SK-MEL-5 (cell line): Measurements from ENCODE around the gene LDLR. TPM values are rescaled to one million over a fixed set of nuclear protein-coding genes. Genes with fewer than 3 reads are reported as not detected.

Experiments used
- DNase-seq: peaks from one replicate; pipeline ENCODE4 v3.0.0-alpha.2; 2016; ENCODE audit warnings: low read depth, low spot score
- in situ Hi-C: cut with HindIII; loops from 2 replicates; pipeline ENCODE4 v1.10.0; 2016; ENCODE audit warnings: low sequenced_read_pairs, high pct_unique_total_duplicates, low pct_unique_long_range_greater_than_20kb
- polyA plus RNA-seq, 2 experiments: library from polyadenylated mRNA; depleted of rRNA; stranded (reverse); fragments of >200 nt; gene quantifications; 2 replicates each; pipeline ENCODE4 v1.2.3, GENCODE V29; 2015
- total RNA-seq: library from RNA; depleted of rRNA; stranded (reverse); fragments of >200 nt; shearing (Covaris generic); gene quantifications from 2 replicates; pipeline ENCODE4 v1.2.3, GENCODE V29; 2014; rRNA removed

Gene LDLR
- total RNA-seq = 39.0 and 51.2 TPM in 2 replicates
- polyA plus RNA-seq (2015; cell fraction: cytosol; rRNA removed) = 59.0 and 94.0 TPM in 2 replicates
- polyA plus RNA-seq (2015; cell fraction: nucleus; rRNA removed) = 37.1 and 47.4 TPM in 2 replicates

DNA sequence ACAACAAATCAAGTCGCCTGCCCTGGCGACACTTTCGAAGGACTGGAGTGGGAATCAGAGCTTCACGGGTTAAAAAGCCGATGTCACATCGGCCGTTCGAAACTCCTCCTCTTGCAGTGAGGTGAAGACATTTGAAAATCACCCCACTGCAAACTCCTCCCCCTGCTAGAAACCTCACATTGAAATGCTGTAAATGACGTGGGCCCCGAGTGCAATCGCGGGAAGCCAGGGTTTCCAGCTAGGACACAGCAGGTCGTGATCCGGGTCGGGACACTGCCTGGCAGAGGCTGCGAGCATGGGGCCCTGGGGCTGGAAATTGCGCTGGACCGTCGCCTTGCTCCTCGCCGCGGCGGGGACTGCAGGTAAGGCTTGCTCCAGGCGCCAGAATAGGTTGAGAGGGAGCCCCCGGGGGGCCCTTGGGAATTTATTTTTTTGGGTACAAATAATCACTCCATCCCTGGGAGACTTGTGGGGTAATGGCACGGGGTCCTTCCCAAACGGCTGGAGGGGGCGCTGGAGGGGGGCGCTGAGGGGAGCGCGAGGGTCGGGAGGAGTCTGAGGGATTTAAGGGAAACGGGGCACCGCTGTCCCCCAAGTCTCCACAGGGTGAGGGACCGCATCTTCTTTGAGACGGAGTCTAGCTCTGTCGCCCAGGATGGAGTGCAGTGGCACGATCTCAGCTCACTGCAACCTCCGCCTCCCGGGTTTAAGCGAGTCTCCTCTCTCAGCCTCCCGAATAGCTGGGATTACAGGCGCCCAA, at the start of gene LDLR:
Gene LDLR (plus strand): TSS at position 210 of the 760 bp plus-strand sequence. CDS start 86 bp downstream, at position 296.
- in situ Hi-C loops = no loop called here
- DNase-seq = peak; percentile 95

GRCh38 chr19:11041194-11041593, 48.1 kb upstream of the LDLR start:
- DNase-seq = no peak
- in situ Hi-C loops = no loop called here

DNA sequence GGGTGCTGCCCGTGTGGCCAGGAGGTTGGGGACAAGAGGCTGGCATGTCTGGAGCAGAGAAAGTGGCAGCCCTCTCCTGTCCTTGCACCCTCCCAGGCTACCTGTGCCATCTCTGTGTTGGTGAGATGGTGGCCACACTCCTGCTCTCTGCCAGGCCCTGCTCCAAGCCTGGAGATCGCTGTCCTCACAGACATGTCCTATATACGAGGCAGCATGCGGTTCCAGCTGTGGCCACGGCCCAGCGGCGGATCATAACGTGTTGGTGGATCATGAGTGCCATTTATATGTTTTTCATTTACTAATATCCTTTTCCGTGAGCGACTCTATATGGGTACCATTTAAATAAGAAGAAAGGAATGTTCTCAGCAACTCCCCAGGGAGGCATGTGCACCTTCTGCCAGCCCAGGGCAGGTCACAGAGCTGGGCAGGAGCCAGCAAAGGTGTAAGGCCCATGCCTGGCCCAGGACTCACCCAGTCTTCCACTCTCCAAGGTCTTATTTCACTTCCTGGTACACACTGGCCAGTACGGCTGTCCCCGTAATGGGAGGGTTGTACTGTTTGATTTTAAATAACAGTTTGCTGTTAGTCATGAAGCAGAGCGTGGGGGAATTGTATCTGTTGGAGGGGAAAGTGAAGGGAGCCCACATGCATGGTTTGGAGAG, 47.2 kb upstream of the LDLR start:
- in situ Hi-C loops = no loop called here
- no peak for DNase-seq

DNA sequence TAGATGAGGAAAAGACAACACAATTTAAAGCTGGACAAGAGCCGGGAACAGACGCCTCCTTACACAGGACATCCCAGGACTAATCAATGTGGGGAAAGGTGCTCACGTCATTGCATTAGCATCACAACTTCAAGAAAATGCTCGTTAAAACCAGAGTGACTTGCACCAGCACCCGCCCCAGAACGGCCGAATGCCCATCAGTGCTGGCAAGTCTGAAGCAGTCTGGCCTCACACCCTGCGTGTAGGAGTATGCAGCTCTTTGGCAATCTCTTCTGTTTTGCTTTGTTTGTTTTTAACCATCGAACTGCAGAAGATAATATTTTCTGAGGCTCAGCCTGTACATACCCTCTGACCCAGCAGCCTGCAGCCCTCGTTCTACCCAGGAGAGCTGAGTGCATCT, 44.8 kb upstream of the LDLR start:
- in situ Hi-C loops = no loop called here
- no peak for DNase-seq

DNA sequence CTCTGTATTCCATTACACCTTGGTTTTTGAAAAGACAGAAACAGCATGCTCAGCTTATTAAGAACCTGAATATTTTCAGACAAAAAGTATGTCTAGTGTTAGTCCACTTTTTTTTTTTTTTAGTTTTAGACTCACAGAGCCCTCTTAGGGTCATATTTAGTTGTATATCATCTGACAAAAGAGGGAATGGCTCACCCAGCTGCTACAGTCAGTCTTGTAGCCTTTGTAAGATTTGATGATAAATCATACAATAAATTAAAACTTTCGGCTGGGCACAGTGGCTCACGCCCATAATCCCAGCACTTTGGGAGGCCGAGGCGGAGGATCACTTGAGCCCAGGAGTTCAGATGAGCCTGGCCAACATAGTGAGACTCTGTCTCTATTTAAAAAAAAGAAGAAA, 43.7 kb upstream of the LDLR start:
- no peak for DNase-seq
- in situ Hi-C loops = no loop called here

- in situ Hi-C loops = no loop called here
- no peak for DNase-seq
Observed at GRCh38 chr19:11046605-11047354, 42.5 kb upstream of the LDLR start.

DNA sequence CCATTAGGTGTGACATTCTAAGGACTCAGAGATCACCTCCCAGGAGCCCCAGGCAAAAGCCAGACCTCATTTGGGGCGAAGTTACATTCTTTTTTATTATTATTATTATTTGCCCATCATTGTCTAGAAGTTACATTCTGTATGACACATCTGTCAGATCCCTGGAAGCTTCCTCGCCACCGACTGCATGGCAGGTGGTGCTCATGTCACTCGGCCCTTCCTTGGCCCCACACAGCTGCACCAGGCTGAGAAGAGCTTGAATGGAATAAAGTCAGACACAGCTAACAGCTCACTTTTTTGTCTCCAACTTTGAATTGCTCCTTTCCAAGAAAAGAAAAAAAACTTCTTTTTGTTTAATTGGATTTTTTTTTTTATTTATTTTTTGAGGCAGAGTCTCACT, 41.4 kb upstream of the LDLR start:
- no peak for DNase-seq
- in situ Hi-C loops = no loop called here

DNA sequence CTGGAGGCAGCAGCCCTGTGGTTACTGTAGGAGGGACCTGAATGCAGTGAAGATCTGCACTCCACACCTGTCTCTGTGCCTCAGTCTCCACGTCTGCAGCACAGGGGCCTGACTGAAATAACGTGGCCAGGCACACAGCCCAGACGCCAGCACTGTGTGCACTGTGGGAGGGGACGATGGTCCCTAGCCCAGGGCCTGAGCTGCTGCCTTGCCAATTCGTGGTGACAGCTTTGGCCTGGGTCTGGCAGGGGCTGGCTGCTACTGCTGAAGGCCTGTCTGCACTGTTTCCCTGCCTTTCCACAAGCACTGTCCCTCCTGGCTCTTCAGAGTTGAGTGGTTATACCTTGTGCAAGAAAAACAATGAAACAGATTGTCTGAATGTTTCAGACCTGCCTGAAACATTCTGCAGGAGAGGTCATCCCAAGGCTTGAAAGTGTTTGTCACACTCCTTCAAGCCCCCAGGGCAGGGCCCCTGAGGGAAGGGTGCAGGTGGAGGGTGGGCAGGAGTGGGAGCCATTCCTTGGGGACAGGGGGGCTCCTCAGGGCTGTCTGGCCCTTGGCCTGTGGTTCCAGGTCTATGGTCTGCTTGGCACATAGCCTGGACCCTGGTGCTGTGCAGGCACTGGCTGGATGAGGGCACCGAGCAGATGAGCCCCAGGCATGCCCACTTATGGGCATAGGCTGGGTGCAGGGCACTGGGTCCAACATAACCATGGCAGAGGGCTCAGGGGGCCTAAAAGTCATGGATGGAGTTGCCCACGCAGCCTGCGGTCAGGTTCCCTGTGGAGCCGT, 38.7 kb upstream of the LDLR start:
- no peak for DNase-seq
- in situ Hi-C loops = no loop called here

DNA sequence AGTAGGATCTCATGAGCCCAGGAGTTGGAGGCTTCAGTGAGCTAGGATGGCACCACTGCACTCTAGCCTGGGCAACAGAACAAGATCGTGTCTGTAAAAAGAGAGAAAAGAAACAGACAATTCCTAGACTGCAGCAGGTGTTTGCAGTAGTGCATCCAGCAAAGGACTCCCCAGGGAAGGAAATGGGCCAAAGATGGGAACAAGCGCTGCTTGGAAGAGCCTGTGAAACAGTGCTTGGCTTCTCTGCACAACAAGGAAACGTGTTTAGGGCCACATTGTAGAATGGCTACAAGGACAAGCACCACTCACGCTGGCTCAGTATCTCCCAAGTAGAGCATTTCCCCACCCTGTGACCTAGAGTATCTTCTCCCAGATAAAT, 35.5 kb upstream of the LDLR start:
- no peak for DNase-seq
- in situ Hi-C loops = no loop called here

DNA sequence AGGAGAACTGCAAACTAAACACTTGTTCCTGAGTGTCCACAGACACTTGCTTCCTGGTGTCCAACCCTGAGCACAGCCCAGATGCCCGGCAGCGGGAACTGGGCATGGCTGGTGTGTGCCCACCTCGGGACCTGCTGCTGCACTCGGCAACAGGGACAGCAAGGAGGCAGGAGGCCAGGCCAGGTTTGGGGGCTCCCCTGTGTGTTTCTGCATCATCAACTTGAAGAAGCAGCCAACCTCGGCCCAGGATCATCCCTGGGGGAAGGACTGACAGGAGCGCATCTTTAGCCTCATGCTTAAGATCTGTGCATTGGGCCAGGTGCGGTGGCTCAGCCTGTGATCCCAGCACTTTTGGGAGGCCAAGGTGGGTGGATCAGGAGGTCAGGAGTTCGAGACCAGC, 35.1 kb upstream of the LDLR start:
- in situ Hi-C loops = no loop called here
- DNase-seq = no peak

DNA sequence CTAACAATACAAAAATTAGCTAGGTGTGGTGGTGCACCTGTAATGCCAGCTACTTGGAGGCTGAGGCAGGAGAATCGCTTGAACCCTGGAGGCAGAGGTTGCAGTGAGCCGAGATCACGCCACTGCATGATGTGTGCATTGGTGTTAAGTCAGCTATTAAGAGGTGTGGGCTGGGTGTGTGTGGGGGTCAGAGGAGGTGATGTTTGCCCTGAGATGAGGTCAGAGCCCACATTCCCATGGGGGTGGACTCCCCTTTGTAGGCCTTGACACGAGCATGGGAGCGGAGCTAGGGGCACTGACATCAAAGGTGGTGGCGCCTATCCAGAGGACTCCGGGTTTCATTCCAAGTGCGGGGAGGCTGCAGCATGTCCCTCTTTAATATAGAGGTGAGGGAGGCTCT, 34.6 kb upstream of the LDLR start:
- in situ Hi-C loops = no loop called here
- DNase-seq = no peak

DNA sequence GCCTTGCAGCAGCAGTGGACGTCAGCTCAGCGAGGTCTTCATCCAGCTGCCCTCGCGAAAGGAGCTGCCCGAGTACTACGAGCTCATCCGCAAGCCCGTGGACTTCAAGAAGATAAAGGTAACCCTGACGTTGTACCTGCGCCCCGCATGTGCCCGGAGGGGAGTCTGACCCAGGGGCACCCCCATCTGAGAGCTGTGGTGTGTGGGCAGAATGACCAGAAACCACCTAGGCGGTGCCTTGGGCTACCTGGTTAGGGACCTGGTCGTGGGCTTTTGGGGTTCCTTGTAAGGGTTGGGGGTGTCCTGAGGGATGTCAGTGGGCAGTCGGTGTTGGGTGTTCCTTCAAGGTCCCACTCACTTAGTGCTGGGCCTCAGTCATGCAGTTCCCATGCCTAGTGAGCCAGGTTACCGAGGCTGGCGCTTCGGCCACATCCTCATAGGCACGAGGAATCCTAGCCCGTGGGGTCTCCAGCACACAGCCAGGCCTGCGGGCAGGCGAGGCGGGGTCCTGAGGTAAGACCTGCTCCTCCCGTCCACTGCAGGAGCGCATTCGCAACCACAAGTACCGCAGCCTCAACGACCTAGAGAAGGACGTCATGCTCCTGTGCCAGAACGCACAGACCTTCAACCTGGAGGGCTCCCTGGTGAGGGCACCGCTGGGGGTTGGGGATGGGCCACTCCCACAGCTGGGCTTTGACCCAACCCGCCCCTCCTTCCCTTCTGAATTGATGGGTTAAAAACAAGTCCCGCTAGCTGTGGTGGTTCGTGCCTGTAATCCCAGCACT, 30.8 kb upstream of the LDLR start:
- in situ Hi-C loops = no loop called here
- no peak for DNase-seq

GRCh38 chr19:11059511-11060358, 29.5 kb upstream of the LDLR start:
- in situ Hi-C loops = no loop called here
- no peak for DNase-seq

DNA sequence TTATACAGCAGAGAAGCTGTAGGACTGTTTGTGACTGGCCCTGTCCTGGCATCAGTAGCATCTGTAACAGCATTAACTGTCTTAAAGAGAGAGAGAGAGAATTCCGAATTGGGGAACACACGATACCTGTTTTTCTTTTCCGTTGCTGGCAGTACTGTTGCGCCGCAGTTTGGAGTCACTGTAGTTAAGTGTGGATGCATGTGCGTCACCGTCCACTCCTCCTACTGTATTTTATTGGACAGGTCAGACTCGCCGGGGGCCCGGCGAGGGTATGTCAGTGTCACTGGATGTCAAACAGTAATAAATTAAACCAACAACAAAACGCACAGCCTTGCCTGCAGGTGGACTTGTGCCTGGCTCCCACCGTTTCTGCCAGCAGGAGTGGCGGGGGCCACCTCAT, 27.3 kb upstream of the LDLR start:
- in situ Hi-C loops = no loop called here
- no peak for DNase-seq

- in situ Hi-C loops = no loop called here
- DNase-seq = no peak
Observed at GRCh38 chr19:11063434-11063833, 25.8 kb upstream of the LDLR start.

DNA sequence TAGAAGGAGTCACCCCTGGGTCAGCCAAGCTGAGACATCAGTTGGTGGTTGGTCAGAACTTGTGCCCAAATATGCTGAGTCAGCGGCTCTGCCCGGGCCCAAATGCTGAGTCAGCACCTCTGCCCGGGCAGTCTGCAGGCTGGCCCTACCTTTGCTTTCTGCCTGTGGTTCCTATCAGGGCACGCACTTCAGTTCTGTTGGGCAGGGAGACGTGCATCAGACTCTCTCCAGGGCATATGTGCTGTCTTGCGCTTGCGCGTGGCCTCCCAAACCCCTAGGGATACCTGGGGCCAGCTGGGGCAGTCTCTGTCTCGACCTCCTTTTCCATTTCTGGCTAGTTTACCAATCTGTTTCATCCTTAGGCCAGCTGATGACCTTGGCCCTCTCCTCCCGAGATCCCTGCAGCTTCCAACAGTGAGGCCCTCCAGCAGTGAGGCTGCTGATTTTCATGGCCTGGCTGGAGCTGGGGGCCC, 24.4 kb upstream of the LDLR start:
- in situ Hi-C loops = no loop called here
- DNase-seq = no peak
